GM18858 (cell line): ENCODE data around the gene PRPF8.
"Not testable (repeated sequence)": the region's sequence is repeated elsewhere in the genome, so short reads cannot be mapped to it uniquely, and the experiment has no call there.

Experiments
- ATAC-seq: cut with Tn5 transposase; IDR thresholded peaks from one replicate; pipeline ENCODE4 v1.9.1; 2021; ENCODE audit not compliant: unreplicated experiment

The PRPF8 gene

DNA sequence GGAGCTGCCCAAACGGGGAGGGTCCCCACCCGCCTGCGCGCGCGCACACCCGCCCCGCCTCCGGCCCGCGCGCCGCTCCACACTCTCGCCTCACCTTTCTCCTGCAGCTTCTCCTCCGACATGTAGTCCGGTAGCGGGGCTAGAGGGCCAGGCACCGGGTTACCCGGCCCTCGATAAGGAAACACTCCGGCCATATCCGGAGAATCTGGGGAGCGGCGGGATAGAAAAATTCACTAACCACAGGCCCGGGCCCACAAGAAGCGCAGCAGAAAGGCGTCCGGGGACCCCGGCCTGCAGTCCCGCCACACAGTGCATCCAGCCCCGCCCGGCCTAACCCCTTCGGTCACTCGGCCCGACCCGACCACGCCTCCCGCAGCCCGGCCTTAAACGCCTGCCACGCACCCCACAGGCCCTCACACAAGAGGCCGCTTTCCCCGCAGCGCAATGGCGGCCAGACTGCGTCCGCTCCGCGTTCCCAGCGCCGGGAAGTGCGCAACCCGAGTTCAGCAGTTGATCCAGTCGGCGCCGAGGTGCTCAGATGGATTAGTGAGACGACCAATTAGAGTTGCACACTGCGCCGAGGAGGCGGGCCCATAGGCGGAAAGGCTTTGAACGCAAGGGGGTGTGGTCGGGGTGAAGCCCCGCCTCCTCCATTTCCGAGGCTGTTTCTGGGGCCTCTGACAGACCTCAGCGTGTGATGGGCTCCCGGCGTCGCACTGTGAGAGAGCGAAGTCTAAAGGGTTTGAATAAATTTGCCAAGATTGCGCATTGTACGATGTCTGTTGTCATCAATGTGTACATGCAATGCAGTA lies at the start of gene PRPF8:
Gene PRPF8, minus strand, starts transcription at position 490 of the 812 bp plus-strand sequence. Its CDS starts 296 bp downstream, at position 194.
- ATAC-seq: peak; percentile 89

DNA sequence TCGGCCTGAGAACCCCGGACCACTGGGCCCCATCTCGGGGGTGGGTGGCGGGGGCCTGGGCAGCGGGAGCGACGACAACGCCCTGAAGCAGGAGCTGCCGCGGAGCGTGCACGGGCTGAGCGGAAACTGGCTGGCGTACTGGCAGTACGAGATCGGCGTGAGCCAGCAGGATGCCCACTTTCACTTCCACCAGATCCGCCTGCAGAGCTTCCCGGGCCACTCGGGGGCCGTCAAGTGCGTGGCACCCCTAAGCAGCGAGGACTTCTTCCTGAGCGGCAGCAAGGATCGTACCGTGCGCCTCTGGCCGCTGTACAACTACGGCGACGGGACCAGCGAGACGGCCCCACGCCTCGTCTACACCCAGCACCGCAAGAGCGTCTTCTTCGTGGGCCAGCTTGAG lies 49.1 kb upstream of the PRPF8 start:
- ATAC-seq: no peak

DNA sequence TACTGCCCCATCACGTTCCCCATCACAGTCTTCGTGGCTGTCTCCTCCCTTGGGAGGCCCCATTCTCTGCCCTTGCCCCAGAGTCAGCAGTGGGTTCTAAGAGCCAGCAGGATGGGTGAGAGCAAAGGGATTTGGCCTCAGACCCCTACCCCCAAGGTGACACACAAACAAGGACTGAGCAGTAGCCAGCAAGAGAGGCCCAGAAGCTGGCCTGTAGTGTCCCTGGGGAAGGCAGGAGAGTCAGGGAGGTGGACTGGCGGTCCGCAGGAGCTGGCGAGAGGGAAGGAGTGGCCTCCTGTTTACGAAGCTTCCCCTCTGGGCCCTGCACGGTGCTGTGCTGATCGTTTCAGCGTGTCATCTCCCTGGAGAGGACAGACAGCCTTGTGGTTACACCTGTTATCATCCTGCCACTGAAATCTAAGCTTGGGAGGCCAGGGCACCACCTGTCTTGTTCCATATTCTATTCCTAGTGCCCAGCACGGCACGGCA lies 48.2 kb upstream of the PRPF8 start:
- no peak for ATAC-seq

DNA sequence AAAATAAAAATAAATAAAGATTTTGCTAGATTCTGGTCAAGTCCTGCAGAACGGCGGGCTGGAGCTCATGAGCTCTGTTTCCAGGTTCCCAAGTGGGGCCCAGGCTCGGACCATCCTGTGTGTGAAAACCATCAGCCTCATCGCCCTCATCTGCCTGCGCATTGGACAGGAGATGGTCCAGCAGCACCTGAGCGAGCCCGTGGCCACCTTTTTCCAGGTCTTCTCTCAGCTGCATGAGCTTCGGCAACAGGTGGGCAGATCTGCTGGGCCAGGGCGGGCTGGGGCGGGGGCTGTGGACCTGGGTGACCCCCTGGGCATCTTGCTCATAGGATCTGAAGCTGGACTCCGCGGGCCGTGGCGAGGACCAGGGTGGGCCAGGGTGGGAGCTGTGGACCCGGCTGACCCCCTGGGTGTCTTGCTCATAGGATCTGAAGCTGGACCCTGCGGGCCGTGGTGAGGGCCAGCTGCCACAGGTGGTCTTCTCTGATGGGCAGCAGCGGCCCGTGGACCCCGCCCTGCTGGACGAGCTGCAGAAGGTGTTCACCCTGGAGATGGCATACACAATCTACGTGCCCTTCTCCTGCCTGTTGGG lies 47.7 kb upstream of the PRPF8 start:
- no peak for ATAC-seq

DNA sequence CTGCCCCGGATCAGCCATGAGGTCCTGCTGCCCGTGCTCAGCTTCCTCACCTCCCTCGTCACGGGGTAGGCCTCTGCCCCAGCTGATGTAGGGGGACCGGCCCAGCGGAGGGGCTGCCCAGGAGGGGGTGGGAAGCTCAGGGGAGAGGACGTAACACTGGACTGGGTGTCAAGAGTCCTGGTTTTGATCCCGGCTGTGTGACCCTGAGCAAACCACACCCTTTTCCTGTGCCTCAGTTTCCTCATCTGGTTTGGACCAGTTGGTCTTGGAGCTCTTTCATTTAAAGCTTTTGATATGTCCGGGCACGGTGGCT lies 46.5 kb upstream of the PRPF8 start:
- ATAC-seq: no peak

DNA sequence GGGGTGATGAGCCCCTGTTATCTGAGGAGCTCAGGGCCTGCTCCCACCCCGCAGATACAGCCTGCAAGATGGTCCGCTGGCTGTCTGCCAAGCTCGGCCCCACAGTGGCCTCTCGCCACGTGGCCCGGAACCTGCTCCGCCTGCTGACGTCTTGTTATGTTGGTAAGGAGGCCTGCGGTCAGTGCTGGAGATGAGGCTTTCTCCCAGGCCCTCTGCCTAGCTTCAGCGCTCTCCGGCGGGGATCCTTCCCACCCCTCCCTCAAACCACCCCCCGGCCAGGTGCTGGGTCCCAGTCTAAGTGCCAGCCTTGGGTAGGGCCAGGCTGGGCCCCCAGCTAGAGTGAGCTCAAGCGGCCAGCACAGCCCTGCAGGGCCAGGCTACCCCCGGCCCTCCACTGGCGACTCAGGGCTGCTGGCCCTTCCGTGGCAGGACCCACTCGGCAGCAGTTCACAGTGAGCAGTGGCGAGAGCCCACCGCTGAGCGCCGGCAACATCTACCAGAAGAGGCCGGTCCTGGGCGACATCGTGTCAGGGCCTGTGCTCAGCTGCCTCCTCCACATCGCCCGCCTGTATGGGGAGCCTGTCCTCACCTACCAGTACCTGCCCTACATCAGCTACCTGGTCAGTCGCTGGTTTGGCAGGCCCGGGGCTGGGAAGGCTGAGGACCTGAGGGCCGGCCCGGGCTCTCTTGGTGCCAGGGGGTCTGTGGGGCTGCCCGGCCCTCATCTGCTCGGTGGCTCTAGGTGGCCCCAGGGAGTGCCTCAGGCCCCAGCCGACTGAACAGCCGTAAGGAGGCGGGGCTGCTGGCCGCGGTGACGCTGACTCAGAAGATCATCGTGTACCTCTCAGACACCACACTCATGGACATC lies 45.9 kb upstream of the PRPF8 start:
- ATAC-seq: no peak

DNA sequence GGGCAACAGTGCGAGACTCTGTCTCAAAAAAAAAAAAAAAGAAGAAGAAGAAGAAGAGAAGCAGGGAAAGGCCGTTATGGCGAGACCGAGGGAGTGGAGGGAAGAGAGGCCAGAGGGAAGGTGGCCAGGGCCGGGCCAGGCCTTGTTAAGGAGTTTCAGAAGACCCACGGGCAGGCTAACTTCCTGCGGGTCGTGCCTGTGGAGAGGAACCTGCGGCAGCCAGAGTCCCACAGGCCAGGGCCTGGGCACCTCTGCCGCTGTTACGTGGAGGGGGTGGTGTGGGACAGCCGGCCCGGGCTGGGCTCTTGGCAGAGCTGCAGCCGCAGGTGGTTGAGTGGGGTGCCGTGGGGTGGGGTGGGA lies 45.3 kb upstream of the PRPF8 start:
- ATAC-seq: no peak

DNA sequence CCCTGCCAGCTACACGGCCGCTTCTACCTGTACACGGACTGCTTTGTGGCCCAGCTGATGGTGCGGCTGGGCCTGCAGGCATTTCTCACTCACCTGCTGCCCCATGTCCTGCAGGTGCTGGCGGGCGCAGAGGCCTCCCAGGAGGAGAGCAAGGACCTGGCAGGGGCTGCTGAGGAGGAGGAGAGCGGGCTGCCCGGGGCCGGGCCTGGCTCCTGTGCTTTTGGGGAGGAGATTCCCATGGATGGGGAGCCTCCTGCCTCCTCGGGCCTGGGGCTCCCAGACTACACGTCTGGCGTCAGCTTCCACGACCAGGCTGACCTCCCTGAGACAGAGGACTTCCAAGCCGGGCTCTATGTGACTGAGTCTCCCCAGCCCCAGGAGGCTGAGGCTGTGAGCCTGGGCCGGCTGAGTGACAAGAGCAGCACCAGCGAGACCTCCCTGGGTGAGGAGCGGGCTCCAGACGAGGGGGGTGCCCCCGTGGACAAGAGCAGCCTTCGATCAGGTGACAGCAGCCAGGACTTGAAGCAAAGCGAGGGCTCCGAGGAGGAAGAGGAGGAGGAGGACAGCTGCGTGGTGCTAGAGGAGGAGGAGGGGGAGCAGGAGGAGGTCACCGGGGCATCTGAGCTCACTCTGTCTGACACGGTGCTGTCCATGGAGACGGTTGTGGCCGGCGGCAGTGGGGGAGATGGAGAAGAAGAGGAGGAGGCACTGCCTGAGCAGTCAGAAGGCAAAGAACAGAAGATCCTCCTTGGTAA lies 43.4 kb upstream of the PRPF8 start:
- no peak for ATAC-seq

DNA sequence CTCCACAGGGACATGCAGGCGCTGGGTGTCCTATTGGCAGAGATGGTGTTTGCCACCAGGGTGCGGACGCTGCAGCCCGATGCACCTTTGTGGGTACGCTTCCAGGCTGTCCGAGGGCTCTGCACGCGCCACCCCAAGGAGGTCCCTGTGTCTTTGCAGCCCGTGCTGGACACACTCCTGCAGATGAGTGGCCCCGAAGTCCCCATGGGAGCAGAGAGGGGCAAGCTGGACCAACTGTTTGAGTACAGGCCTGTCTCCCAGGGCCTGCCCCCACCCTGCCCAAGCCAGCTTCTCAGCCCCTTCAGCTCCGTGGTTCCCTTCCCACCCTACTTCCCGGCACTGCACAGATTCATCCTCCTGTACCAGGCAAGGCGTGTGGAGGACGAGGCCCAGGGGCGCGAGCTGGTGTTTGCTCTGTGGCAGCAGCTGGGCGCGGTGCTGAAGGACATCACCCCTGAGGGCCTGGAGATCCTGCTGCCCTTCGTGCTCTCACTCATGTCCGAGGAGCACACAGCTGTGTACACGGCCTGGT lies 42.7 kb upstream of the PRPF8 start:
- ATAC-seq: no peak

DNA sequence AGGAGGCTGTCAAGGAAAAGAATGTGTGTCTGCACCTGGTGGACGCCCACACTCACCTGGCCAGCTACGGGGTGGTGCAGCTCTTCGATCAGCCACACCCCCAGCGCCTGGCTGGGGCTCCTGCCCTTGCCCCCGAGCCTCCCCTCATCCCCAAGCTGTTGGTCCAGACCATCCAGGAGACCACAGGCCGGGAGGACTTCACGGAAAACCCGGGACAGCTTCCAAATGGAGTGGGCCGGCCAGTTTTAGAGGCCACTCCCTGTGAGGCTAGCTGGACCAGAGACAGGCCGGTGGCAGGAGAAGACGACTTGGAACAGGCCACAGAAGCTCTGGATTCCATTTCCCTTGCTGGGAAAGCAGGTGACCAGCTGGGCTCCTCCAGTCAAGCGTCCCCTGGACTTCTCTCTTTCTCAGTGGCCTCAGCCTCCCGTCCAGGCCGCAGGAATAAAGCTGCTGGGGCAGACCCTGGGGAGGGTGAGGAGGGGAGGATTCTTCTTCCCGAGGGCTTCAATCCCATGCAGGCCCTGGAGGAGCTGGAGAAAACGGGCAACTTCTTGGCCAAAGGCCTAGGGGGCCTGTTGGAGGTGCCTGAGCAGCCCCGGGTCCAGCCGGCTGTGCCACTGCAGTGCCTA lies 42.1 kb upstream of the PRPF8 start:
- ATAC-seq: no peak

DNA sequence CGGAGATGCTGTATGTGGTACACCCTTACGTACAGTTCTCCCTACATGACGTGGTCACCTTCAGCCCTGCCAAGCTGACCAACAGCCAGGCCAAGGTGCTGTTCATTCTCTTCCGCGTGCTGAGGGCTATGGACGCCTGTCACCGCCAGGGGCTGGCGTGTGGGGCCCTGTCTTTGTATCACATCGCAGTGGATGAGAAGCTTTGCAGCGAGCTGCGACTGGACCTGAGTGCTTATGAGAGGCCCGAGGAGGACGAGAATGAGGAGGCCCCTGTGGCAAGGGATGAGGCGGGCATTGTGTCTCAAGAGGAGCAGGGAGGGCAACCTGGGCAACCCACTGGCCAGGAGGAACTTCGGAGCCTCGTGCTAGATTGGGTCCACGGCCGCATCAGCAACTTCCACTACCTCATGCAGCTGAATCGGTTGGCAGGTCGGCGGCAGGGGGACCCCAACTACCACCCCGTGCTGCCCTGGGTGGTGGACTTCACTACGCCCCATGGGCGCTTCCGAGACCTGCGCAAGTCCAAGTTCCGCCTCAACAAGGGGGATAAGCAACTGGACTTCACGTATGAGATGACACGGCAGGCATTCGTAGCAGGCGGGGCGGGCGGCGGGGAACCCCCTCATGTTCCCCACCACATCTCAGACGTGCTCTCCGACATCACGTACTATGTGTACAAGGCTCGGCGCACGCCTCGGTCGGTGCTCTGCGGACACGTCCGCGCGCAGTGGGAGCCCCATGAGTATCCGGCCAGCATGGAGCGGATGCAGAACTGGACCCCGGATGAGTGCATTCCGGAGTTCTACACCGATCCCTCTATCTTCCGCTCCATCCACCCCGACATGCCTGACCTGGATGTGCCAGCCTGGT lies 41.2 kb upstream of the PRPF8 start:
- ATAC-seq: no peak

DNA sequence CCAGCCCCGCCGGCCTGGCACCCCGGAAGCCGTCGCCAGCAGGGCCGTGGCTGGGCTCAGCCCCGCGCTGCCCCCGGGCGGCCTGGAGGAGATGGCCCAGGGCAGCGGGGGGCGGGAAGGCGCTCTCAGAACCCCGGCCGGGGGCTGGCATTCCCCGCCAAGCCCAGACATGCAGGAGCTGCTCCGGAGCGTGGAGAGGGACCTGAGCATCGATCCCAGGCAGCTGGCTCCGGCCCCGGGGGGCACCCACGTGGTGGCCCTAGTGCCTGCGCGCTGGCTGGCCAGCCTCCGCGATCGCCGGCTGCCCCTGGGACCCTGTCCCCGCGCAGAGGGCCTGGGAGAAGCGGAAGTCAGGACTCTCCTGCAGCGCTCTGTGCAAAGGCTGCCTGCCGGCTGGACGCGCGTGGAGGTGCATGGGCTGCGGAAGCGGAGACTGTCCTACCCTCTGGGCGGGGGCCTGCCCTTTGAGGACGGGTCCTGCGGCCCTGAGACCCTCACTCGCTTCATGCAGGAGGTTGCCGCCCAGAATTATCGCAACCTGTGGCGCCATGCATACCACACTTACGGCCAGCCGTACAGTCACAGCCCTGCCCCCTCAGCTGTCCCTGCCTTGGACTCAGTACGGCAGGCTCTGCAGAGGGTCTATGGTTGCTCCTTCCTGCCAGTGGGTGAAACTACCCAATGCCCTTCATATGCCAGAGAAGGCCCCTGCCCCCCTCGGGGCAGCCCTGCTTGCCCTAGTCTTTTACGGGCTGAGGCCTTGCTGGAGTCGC lies 40.4 kb upstream of the PRPF8 start:
- peak; percentile 17 for ATAC-seq

DNA sequence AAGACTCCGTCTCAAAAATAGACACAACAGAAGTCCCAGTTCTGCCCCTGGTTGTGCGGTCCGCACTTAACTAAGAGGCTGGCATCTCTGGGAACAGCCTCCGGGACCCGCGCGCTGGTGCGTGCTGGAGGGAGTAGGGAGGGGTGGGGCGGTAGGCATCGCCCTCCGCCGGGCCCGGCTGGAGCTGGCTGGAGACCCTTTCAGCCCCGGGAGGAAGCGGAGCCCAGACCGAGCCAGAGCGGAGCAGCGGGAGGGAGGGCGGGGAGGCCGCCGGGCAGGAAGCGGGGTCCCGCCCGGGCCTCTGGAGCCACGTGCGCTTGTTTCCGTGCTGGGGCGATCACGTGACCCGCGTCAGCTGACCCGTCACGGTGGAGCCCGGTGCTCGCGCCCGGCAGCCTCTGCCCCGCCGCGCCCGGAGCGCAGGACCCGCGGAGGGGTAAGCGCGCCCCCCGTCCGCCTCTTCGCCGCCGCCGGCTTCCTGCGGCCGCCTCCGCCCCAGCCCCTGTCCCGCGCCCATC lies 39.7 kb upstream of the PRPF8 start, which contains the start of gene WDR81:
Gene WDR81, plus strand, starts transcription at position 354 of the 518 bp plus-strand sequence. CDS start 256 bp downstream, outside the sequence.
- ATAC-seq: peak; percentile 36

DNA sequence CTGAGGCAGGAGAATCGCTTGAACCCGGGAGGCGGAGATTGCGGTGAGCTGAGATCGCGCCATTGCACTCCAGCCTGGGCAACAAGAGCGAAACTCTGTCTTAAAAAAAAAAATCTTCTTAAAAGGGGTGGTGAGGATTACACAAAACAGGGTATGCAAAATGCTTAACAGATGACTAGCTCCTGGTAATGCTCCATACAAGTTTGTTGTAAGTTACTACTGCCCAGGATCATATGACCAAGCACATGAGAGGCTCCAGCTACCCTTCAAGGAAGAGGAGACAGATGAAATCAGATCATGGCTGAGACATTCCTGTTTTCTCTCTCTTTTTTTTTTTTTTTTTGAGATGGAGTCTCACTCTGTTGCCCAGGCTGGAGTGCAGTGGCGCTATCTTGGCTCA lies 37.4 kb upstream of the PRPF8 start:
- ATAC-seq: not testable (repeated sequence)

DNA sequence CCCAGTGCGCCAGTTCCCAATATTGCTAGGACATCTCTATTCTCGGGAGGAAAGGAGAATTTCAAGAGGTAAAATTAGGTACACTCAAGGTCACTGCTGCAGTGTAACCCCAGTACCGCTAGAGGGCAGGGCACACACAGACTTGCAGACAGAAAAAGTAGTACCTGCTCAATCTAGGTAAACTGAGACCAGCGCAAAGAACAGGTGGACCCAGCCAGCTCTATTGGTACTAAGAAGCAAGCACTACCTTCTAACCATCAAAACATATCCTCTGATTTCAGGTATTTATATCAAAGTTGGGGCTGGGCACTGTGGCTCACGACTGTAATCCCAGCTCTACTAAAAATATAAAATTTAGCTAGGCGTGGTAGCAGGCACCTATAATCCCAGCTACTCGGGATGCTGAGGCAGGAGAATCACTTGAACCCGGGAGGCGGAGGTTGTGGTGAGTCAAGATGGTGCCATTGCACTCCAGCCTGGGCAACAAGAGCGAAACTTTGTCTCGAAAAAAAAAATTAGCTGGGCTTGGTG lies 36.3 kb upstream of the PRPF8 start:
- no peak for ATAC-seq

DNA sequence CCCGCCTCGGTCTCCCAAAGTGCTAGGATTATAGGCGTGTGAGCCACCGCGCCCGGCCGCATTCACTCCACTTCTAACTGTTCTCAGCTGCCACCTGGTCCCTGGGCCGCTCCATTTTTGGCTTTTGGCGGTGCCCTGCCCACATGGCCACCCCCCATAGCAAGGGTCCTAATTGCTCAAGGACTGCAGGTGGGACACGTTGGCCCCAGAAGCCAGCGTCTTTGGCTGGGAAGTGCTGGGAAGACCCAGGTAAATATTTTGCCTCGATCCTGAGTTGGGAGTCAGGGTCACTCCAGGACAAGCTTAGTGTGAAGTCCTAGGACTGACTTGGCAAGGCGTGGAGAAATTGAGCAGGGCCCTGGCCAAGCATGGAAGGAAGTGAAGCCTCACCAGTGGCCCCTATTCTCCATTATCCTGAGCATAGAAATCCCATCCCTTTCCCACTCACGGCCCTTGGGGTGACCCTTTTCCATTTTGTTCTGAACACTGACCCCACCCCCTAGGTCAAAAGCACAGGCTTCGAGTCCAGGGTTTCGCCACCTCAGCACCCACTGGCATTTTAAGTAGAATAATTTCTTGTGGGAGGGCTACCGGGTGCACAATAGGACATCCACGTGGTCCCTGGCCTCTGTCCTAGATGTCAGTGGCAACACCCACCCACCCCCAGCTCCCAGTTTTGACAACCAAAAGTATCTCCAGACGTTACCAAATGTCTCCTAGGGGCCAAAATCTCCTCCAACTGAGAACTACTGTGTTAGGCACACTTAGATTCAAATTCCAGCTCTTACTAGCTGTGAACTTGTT lies 33.9 kb upstream of the PRPF8 start:
- no peak for ATAC-seq
